Measurements from ENCODE around the gene TOMM34. TPM values are rescaled to one million over a fixed set of nuclear protein-coding genes. Genes with fewer than 3 reads are reported as not detected.

TOMM34 gene
- total and polyA plus RNA-seq, 9 of the 15 experiments (the other 6 are each of a cell fraction or from before 2014, with no cell fraction given): 18.1 to 69.4 (median 41.7) TPM

DNA sequence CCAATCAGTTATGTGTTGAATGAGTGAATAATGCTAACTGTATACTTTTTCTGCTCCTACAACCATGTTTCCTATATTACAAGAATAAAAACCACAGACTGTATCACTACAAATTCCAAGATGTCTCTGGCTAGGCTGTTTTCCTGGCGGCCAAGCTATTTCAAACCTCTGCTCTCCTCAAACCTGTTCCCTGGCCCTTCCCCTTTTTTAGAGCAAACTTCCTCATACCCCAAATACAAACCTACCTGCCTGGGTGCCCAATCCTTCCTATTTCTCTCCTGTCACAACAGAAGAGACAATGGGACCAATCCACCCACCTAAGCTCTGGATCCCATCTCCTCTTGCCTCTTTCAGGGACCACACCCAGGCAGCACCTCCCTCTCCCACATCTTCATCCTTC, 7.5 kb downstream of the TOMM34 start:
- Histone ChIP-seq H3K4me2 (ENCODE audit: insufficient read depth, low read length) (no peak overlapping the region), H3K36me3 (ENCODE audit: control insufficient read depth, insufficient read depth, low read length) (peaks cover 100% of the 10 kb centered on the region), H2AFZ (ENCODE audit: low read depth, low read length) (no peak overlapping the region), H3K9me1 (ENCODE audit: control insufficient read depth, insufficient read depth, low read length) (no peaks in the 10 kb centered on the region), H3K9ac (ENCODE audit: insufficient read depth in 1 of 2, low read depth in 2 of 2, low read length in 2 of 2) (no peak overlapping the region), H3K4me3 (no peak overlapping the region), H3K9me3 (replicated peaks; ENCODE audit: control insufficient read depth, insufficient read depth, low read depth, low read length) (no peaks in the 10 kb centered on the region), H3K4me1 (replicated peaks in 1 of 2; ENCODE audit: control insufficient read depth in 2 of 2, insufficient read depth in 2 of 2, low read length in 2 of 2) (0 out of 5 replicates have a peak, but pooled peaks cover 0 to 2% of the 10 kb centered on the region in 2 experiments), H3K27me3 (ENCODE audit: control insufficient read depth in 2 of 2, insufficient read depth in 2 of 2, low read length in 2 of 2) (no peaks in the 10 kb centered on the region), H3K27ac (ENCODE audit: extremely low read depth, low read depth, low read length) (no peak overlapping the region), H4K20me1 (replicated peaks; ENCODE audit: control insufficient read depth, insufficient read depth, low read length) (no peaks in the 10 kb centered on the region), H3K79me2 (ENCODE audit: control insufficient read depth, insufficient read depth, low read length) (peaks cover 21% of the 10 kb centered on the region)
- no peak for FAIRE-seq
- CTCF ChIA-PET (ENCODE audit: low intra/inter-chr PET ratio): no interaction called here
- no peak for ATAC-seq
- WGBS (ENCODE audit: insufficient coverage, low coverage, missing lambda C conversion rate): 92% methylated on average over 1 of the region's 1 CpG
- in situ Hi-C loops (cut with MboI) (no loop called here), intact Hi-C loops (cut with micrococcal nuclease) (no loop called here)
- TF ChIP-seq CEBPG (CRISPR knock-in tag; IDR thresholded peaks at IDR 0.05) (no peak), CEBPG (tag; conservative IDR thresholded peaks at IDR 0.05 in 1 of 2, IDR thresholded peaks at IDR 0.05 in 1 of 2) (no peak), KDM1A (IDR thresholded peaks at IDR 0.05) (no peak), PHF8 (IDR thresholded peaks at IDR 0.05; ENCODE audit: borderline replicate concordance, low read length) (no peak), RBM39 (optimal IDR thresholded peaks at IDR 0.05; ENCODE audit: low read depth, low read length) (no peak), ESRRA (IDR thresholded peaks at IDR 0.05; ENCODE audit: borderline replicate concordance, low read depth) (no peak), POLR2B (IDR thresholded peaks at IDR 0.05; ENCODE audit: low read depth, partially characterized antibody) (no peak), EP400 (IDR thresholded peaks at IDR 0.05) (no peak)
- TF ChIP-seq, protein P1, sequence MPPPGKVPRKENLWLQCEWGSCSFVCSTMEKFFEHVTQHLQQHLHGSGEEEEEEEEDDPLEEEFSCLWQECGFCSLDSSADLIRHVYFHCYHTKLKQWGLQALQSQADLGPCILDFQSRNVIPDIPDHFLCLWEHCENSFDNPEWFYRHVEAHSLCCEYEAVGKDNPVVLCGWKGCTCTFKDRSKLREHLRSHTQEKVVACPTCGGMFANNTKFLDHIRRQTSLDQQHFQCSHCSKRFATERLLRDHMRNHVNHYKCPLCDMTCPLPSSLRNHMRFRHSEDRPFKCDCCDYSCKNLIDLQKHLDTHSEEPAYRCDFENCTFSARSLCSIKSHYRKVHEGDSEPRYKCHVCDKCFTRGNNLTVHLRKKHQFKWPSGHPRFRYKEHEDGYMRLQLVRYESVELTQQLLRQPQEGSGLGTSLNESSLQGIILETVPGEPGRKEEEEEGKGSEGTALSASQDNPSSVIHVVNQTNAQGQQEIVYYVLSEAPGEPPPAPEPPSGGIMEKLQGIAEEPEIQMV (tag; conservative IDR thresholded peaks at IDR 0.05; ENCODE audit: low read depth): no peak
- TF ChIP-seq, protein P2, sequence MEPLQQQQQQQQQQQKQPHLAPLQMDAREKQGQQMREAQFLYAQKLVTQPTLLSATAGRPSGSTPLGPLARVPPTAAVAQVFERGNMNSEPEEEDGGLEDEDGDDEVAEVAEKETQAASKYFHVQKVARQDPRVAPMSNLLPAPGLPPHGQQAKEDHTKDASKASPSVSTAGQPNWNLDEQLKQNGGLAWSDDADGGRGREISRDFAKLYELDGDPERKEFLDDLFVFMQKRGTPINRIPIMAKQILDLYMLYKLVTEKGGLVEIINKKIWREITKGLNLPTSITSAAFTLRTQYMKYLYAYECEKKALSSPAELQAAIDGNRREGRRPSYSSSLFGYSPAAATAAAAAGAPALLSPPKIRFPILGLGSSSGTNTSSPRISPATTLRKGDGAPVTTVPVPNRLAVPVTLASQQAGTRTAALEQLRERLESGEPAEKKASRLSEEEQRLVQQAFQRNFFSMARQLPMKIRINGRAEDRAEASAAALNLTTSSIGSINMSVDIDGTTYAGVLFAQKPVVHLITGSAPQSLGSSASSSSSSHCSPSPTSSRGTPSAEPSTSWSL (CRISPR knock-in tag; IDR thresholded peaks at IDR 0.05; ENCODE audit: borderline replicate concordance): no peak
- POLR2A ChIA-PET: interaction anchor here (0.9 to 3.6 kb wide), 4 partner anchors 8 to 43 kb away, joined by 3 to 36 read pairs (median 12); partner anchors contain the start of genes PABPC1L and TOMM34
- BruUV-seq (replicated peaks): no TSS peak
- DNase-seq (ENCODE audit: extremely low read depth in 1 of 4, low spot score in 3 of 4): no peak
